A549 (cell line): ENCODE results near the gene CDC27. TPM values are rescaled to one million over a fixed set of nuclear protein-coding genes. Genes with fewer than 3 reads are reported as not detected.
A peak's percentile ranks its signal among the peaks of the same experiment; 100 is the strongest.
"Not testable (repeated sequence)": the region's sequence is repeated elsewhere in the genome, so short reads cannot be mapped to it uniquely, and the experiment has no call there.

Experiments
- ATAC-seq, 2 experiments: fragments of 200-7000 bp in 1 of 2; fragments of >200 bp in 1 of 2; cut with Nextera tagmentation in 1 of 2; cut with Tn5 transposase in 1 of 2; 3 replicates each; pipeline versions ENCODE4 v1.8.0 to v1.9.1; 2018 to 2020; ENCODE audit warnings: mild to moderate bottlenecking in 1 of 2, moderate library complexity in 1 of 2
- CTCF ChIA-PET: fragments of 300-600 bp; sonication (Branson Sonifier 250); formaldehyde crosslinking; extraction: SDS; loops from one replicate; lab custom pipeline; 2021; ENCODE audit warnings: antibody characterized with exemption, inconsistent platforms; lab: Yijun Ruan, JAX
- POLR2A ChIA-PET: fragments of 350-600 bp; formaldehyde crosslinking; extraction: SDS; loops from one replicate; lab custom pipeline; 2021; ENCODE audit warnings: antibody characterized with exemption, inconsistent platforms; lab: Yijun Ruan, JAX
- DNase-seq, 2 experiments: peaks; one replicate each; pipeline versions ENCODE4 v3.0.0 to v3.0.0-alpha.2; 2011 to 2016; ENCODE audit warnings: low read depth in 1 of 2, low spot score in 1 of 2
- FAIRE-seq: peaks from 2 replicates; lab custom pipeline; 2011; peaks lifted over from hg19 to GRCh38; lab: Jason Lieb, UNC
- H3K27ac ChIP-seq, 2 experiments: fragments of >200 bp; sonication (Bioruptor Twin); formaldehyde crosslinking; 3 replicates each; pipeline ENCODE4 v1.5.1; 2016 to 2017
- H3K4me1 ChIP-seq: fragments of >200 bp; sonication (Bioruptor Twin); formaldehyde crosslinking; 3 replicates; pipeline ENCODE4 v1.6.1; 2016
- H3K4me2 ChIP-seq: fragments of >200 bp; sonication (Bioruptor Twin); formaldehyde crosslinking; 3 replicates; pipeline ENCODE4 v1.6.1; 2016
- H3K4me3 ChIP-seq: fragments of >200 bp; sonication (Bioruptor Twin); formaldehyde crosslinking; 3 replicates; pipeline ENCODE4 v1.5.1; 2016
- H3K9me3 ChIP-seq: fragments of >200 bp; sonication (Bioruptor Twin); formaldehyde crosslinking; 3 replicates; pipeline ENCODE4 v1.6.1; 2016
- CBX2 ChIP-seq: fragments of 200-600 bp; sonication (generic); IDR thresholded peaks from 2 replicates; pipeline ENCODE4 v1.6.1; 2016; ENCODE audit warnings: low read depth, mild to moderate bottlenecking, borderline replicate concordance
- CBX8 ChIP-seq: fragments of 200-600 bp; sonication (generic); IDR thresholded peaks from 2 replicates; pipeline ENCODE4 v1.6.1; 2016
- CEBPB ChIP-seq, 2 experiments: fragments of >200 bp in 1 of 2; sonication (Bioruptor Twin) in 1 of 2; formaldehyde crosslinking in 1 of 2; IDR thresholded peaks; 2 replicates each; pipeline ENCODE4 v1.6.1; 2012 to 2016
- CHD2 ChIP-seq: fragments of 150-350 bp; IDR thresholded peaks from 2 replicates; pipeline ENCODE4 v1.6.1; 2014; ENCODE audit warnings: low read length; ENCODE audit not compliant: partially characterized antibody
- CHD4 ChIP-seq: fragments of 200-600 bp; sonication (generic); IDR thresholded peaks from 2 replicates; pipeline ENCODE4 v1.6.1; 2016; ENCODE audit warnings: antibody characterized with exemption, mild to moderate bottlenecking, borderline replicate concordance
- EHF ChIP-seq: fragments of 250-450 bp; sonication (Bioruptor Pico); IDR thresholded peaks from 2 replicates; pipeline ENCODE4 v1.5.0; 2020; ENCODE audit warnings: mild to moderate bottlenecking
- EP300 ChIP-seq, 2 experiments: fragments of >200 bp; sonication (Bioruptor Twin); formaldehyde crosslinking; IDR thresholded peaks; 2 replicates in 1 of 2; 3 replicates in 1 of 2; pipeline ENCODE4 v1.6.1; 2016 to 2017
- FOSB ChIP-seq: fragments of 250-450 bp; sonication (Bioruptor Pico); IDR thresholded peaks from 2 replicates; pipeline ENCODE4 v1.5.0; 2020; ENCODE audit warnings: mild to moderate bottlenecking, moderate library complexity
- HDAC2 ChIP-seq: fragments of 200-600 bp; sonication (generic); IDR thresholded peaks from 2 replicates; pipeline ENCODE4 v1.6.1; 2016
- HEYL ChIP-seq: fragments of 250-450 bp; sonication (Bioruptor Pico); IDR thresholded peaks from 2 replicates; pipeline ENCODE4 v1.8.0; 2021; ENCODE audit warnings: mild to moderate bottlenecking, moderate library complexity
- HOXB13 ChIP-seq: fragments of 250-450 bp; sonication (Bioruptor Pico); IDR thresholded peaks from 2 replicates; pipeline ENCODE4 v1.5.0; 2020; ENCODE audit warnings: low read depth, mild to moderate bottlenecking, moderate library complexity
- HOXB5 ChIP-seq: fragments of 250-450 bp; sonication (Bioruptor Pico); IDR thresholded peaks from 2 replicates; pipeline ENCODE4 v1.5.0; 2020; ENCODE audit warnings: mild to moderate bottlenecking, moderate library complexity
- KDM1A ChIP-seq: fragments of 200-600 bp; sonication (generic); IDR thresholded peaks from 2 replicates; pipeline ENCODE4 v1.6.1; 2016; ENCODE audit warnings: low read depth, mild to moderate bottlenecking
- MAFK ChIP-seq: fragments of 450-650 bp; IDR thresholded peaks from 2 replicates; pipeline ENCODE4 v1.6.1; 2014; ENCODE audit not compliant: partially characterized antibody
- MYC ChIP-seq: IDR thresholded peaks from 2 replicates; pipeline ENCODE4 v1.6.1; 2012; ENCODE audit warnings: mild to moderate bottlenecking, inconsistent platforms, low read length, improper control_type of control experiment, borderline replicate concordance
- NFE2L2 ChIP-seq: fragments of 150-350 bp; conservative IDR thresholded peaks from 2 replicates; pipeline ENCODE4 v1.6.1; 2014; ENCODE audit warnings: low read length
- NR3C1 ChIP-seq: fragments of >200 bp; sonication (Bioruptor Twin); formaldehyde crosslinking; IDR thresholded peaks from 3 replicates; pipeline ENCODE4 v1.6.1; 2017
- SMC3 ChIP-seq: fragments of >200 bp; sonication (Bioruptor Twin); formaldehyde crosslinking; IDR thresholded peaks from 3 replicates; pipeline ENCODE4 v1.6.1; 2018; ENCODE audit warnings: inconsistent platforms
- TFCP2L1 ChIP-seq: fragments of 250-450 bp; sonication (Bioruptor Pico); IDR thresholded peaks from 2 replicates; pipeline ENCODE4 v1.5.0; 2021; ENCODE audit warnings: mild to moderate bottlenecking
- TP53 ChIP-seq: fragments of 250-450 bp; sonication (Bioruptor Pico); IDR thresholded peaks from 2 replicates; pipeline ENCODE4 v1.5.0; 2021; ENCODE audit warnings: mild to moderate bottlenecking, moderate library complexity
- ZFP36 ChIP-seq: fragments of 450-650 bp; IDR thresholded peaks from 2 replicates; pipeline ENCODE4 v1.6.1; 2014; ENCODE audit warnings: borderline replicate concordance; ENCODE audit not compliant: partially characterized antibody
- ZNF302 ChIP-seq: fragments of 250-450 bp; sonication (Bioruptor Pico); IDR thresholded peaks from 2 replicates; pipeline ENCODE4 v1.9.0; 2021; ENCODE audit warnings: inconsistent platforms, mild to moderate bottlenecking, moderate library complexity
- WGBS: methylation state at CpG from one replicate; pipeline ENCODE4 v1.1.6; 2017; ENCODE audit errors: missing lambda C conversion rate; 5-methylcytosine and 5-hydroxymethylcytosine counted together
- polyA plus RNA-seq, 4 experiments: library from polyadenylated mRNA; depleted of rRNA in 3 of 4; stranded (reverse); fragments of >200 nt; fragmentation: RNase III in 1 of 4; extraction: RNeasy Plus Mini Kit Qiagen cat#74134 plus additional on column Dnase treatment in 1 of 4; gene quantifications; 2 replicates in 3 of 4; 3 replicates in 1 of 4; pipeline ENCODE4 v1.2.3, GENCODE V29; 2011 to 2017
- TF ChIP-seq, protein P1 (sequence below): fragments of 200-600 bp; sonication (generic); IDR thresholded peaks from 2 replicates; pipeline ENCODE4 v1.6.1; 2016; ENCODE audit warnings: antibody characterized with exemption, mild to moderate bottlenecking, moderate library complexity
- TF ChIP-seq, protein P2 (sequence below): IDR thresholded peaks from 2 replicates; pipeline ENCODE4 v1.6.1; 2012
- TF ChIP-seq, protein P3 (sequence below): fragments of 250-450 bp; sonication (Bioruptor Pico); IDR thresholded peaks from 2 replicates; pipeline ENCODE4 v1.5.0; 2020; ENCODE audit warnings: low read depth, mild to moderate bottlenecking, moderate library complexity

The CDC27 gene
- polyA plus RNA-seq, 2 of the 4 experiments (the other 2 are of a cell fraction) = 88.0 to 150 TPM

DNA sequence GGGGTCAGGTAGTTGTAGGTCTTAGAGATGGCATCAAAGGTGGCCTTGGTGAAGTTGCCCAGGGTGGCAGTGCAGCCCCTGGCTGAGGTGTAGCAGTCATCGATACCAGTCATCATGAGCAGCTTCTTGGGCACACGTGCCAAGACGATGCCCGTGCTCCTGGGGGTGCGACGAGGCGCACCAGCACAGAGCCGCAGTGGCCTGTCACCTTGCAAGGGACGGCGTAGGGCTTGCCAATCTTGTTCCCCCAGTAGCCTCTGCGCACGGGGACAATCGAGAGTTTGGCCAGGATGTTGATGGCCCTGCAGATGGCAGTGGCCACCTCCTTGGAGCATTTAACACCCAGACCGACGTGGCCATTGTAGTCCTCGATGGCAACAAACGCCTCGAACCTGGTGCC lies 29.8 kb downstream of the CDC27 start (continued):
- TF ChIP-seq ZNF302 (CRISPR knock-in tag) (no peak), SMC3 (no peak), TP53 (CRISPR knock-in tag) (no peak), MYC (no peak), HDAC2 (no peak)

DNA sequence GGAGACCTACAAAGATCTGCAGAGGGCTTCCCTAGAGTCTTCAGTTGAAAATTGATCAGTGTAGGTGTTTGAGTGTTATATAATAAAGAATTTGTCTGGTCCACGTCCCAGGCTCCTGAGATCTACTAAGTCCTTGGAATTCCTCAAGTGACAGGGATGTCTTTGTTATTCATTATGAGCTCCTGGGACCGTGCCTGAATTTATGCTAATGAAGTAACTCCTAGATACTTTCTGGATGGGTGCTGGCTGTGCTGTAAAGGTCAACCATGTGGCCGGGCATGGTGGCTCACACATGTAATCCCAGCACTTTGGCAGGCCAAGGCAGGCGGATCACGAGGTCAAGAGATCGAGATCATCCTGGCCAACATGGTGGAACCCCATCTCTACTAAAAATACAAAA lies 43.7 kb downstream of the CDC27 start:
- TF ChIP-seq, protein P1, sequence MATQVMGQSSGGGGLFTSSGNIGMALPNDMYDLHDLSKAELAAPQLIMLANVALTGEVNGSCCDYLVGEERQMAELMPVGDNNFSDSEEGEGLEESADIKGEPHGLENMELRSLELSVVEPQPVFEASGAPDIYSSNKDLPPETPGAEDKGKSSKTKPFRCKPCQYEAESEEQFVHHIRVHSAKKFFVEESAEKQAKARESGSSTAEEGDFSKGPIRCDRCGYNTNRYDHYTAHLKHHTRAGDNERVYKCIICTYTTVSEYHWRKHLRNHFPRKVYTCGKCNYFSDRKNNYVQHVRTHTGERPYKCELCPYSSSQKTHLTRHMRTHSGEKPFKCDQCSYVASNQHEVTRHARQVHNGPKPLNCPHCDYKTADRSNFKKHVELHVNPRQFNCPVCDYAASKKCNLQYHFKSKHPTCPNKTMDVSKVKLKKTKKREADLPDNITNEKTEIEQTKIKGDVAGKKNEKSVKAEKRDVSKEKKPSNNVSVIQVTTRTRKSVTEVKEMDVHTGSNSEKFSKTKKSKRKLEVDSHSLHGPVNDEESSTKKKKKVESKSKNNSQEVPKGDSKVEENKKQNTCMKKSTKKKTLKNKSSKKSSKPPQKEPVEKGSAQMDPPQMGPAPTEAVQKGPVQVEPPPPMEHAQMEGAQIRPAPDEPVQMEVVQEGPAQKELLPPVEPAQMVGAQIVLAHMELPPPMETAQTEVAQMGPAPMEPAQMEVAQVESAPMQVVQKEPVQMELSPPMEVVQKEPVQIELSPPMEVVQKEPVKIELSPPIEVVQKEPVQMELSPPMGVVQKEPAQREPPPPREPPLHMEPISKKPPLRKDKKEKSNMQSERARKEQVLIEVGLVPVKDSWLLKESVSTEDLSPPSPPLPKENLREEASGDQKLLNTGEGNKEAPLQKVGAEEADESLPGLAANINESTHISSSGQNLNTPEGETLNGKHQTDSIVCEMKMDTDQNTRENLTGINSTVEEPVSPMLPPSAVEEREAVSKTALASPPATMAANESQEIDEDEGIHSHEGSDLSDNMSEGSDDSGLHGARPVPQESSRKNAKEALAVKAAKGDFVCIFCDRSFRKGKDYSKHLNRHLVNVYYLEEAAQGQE = no peak
- TF ChIP-seq CBX2 (no peak), MAFK (no peak), HOXB5 (no peak), KDM1A (no peak), HEYL (no peak), EP300 (IDR thresholded peaks at IDR 0.05) (no peak), SMC3 (no peak), EHF (CRISPR knock-in tag) (no peak), NFE2L2 (no peak), HDAC2 (no peak), TFCP2L1 (CRISPR knock-in tag) (no peak), CBX8 (no peak), NR3C1 (no peak), HOXB13 (CRISPR knock-in tag) (no peak)
- TF ChIP-seq, protein P2, sequence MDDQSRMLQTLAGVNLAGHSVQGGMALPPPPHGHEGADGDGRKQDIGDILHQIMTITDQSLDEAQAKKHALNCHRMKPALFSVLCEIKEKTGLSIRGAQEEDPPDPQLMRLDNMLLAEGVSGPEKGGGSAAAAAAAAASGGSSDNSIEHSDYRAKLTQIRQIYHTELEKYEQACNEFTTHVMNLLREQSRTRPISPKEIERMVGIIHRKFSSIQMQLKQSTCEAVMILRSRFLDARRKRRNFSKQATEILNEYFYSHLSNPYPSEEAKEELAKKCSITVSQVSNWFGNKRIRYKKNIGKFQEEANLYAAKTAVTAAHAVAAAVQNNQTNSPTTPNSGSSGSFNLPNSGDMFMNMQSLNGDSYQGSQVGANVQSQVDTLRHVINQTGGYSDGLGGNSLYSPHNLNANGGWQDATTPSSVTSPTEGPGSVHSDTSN = no peak
- TF ChIP-seq, protein P3, sequence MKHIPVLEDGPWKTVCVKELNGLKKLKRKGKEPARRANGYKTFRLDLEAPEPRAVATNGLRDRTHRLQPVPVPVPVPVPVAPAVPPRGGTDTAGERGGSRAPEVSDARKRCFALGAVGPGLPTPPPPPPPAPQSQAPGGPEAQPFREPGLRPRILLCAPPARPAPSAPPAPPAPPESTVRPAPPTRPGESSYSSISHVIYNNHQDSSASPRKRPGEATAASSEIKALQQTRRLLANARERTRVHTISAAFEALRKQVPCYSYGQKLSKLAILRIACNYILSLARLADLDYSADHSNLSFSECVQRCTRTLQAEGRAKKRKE (CRISPR knock-in tag) = no peak
- TF ChIP-seq, all 56 proteins: peak for 0
- FAIRE-seq (no peak), DNase-seq (no peak), ATAC-seq (no peak)
- Histone ChIP-seq H3K27ac (no peak overlapping the region), H3K4me1 (no peaks in the 10 kb centered on the region), H3K9me3 (no peaks in the 10 kb centered on the region), H3K4me3 (no peak overlapping the region), H3K4me2 (no peak overlapping the region)
- CTCF ChIA-PET = interaction anchor here (0.7 to 2.0 kb wide), 3 partner anchors 15 to 93 kb away, joined by 3 to 5 read pairs (median 4); no protein-coding TSS in a partner anchor
- POLR2A ChIA-PET = no interaction called here
- 91% methylated on average over 6 of the region's 6 CpGs for WGBS

DNA sequence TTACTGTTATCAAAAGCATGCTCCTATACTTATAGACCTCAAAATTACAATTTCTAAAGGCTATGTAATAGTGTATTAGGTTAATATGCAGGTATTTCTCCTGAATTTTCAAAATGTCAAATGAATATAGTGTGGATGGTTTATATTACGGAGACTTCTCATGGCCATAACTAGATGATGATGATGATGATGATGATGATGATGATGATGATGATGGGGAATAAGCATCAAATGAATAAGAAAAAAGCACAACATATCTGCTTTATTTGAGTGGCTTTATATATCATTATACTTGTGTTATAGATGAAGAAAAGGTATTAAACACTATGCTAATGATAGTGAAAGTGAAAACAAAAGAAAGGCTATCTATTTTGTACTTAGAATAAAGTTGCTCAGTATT lies 53.9 kb downstream of the CDC27 start:
- DNase-seq = no peak
- 89% methylated on average over 1 of the region's 1 CpG for WGBS
- Histone ChIP-seq H3K4me3 (no peak overlapping the region), H3K27ac (no peak overlapping the region), H3K4me2 (no peak overlapping the region), H3K9me3 (no peaks in the 10 kb centered on the region), H3K4me1 (no peaks in the 10 kb centered on the region)
- ChIA-PET POLR2A (interaction anchor here (0.6 kb wide), 1 partner anchor 16 kb away, joined by 5 read pairs; no protein-coding TSS in a partner anchor), CTCF (no interaction called here)
- FAIRE-seq = peak; percentile 82
- no peak for ATAC-seq
- TF ChIP-seq ZFP36 (no peak), FOSB (CRISPR knock-in tag) (no peak), CEBPB (IDR thresholded peaks at IDR 0.05) (no peak), MAFK (no peak), CHD4 (no peak), HOXB5 (no peak), CHD2 (no peak)

DNA sequence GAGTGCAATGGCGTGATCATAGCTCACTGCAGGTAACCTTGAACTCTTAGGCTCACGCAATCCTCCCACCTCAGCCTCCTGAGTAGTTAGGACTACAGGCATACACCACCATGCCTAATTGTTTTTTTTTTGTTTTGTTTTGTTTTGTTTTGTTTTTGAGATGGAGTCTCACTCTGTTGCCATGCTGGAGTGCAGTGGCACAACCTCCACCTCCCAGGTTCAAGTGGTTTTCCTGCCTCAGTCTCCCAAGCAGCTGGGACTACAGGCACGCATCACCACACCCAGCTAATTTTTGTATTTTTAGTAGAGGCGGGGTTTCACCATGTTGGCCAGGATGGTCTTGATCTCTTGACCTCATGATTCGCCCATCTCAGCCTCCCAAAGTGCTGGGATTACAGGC lies 54.7 kb downstream of the CDC27 start:
- not testable (repeated sequence) for H3K9me3 ChIP-seq, H3K4me2 ChIP-seq, FAIRE-seq, DNase-seq, H3K4me1 ChIP-seq, ATAC-seq, H3K27ac ChIP-seq, H3K4me3 ChIP-seq
- POLR2A ChIA-PET = interaction anchor here (0.6 kb wide), 1 partner anchor 17 kb away, joined by 5 read pairs; no protein-coding TSS in a partner anchor
- CTCF ChIA-PET = interaction anchor here (0.8 to 1.2 kb wide), 3 partner anchors 12 to 190 kb away, joined by 3 to 4 read pairs (median 3); partner anchors contain the start of gene EFCAB13
- WGBS = 95% methylated on average over 5 of the region's 5 CpGs
